SK-N-SH treated with all-trans-retinoic acid at 6 μM for 48 hours (cell line): Measurements from ENCODE around the gene GPBP1.

Source experiments
- ATAC-seq: fragments of 200-7000 bp; cut with Tn5 transposase; 3 replicates; pipeline ENCODE4 v1.9.1; 2020; ENCODE audit warnings: mild to moderate bottlenecking, moderate library complexity
- ARNTL ChIP-seq: fragments of 450-650 bp; formaldehyde crosslinking; IDR thresholded peaks from 2 replicates; pipeline ENCODE4 v1.5.0; 2020; ENCODE audit warnings: low read depth, mild to moderate bottlenecking, moderate library complexity, borderline replicate concordance
- ISL1 ChIP-seq: fragments of 250-450 bp; sonication (Bioruptor Pico); IDR thresholded peaks from 2 replicates; pipeline ENCODE4 v2.1.2; 2022; ENCODE audit warnings: mild to moderate bottlenecking, moderate library complexity
- OSR1 ChIP-seq: fragments of 250-450 bp; sonication (Bioruptor Pico); IDR thresholded peaks from 2 replicates; pipeline ENCODE4 v1.8.0; 2022; ENCODE audit warnings: moderate library complexity, mild to moderate bottlenecking, inconsistent platforms
- SNAI2 ChIP-seq: fragments of 250-450 bp; sonication (Bioruptor Pico); IDR thresholded peaks from 2 replicates; pipeline ENCODE4 v1.5.0; 2020; ENCODE audit warnings: mild to moderate bottlenecking, moderate library complexity
- TCF4 ChIP-seq: fragments of 250-450 bp; sonication (Bioruptor Pico); IDR thresholded peaks from 2 replicates; pipeline ENCODE4 v1.8.0; 2021; ENCODE audit warnings: mild to moderate bottlenecking, moderate library complexity, borderline replicate concordance
- ZFP3 ChIP-seq: fragments of 250-450 bp; sonication (Bioruptor Pico); IDR thresholded peaks from 2 replicates; pipeline ENCODE4 v1.5.0; 2020; ENCODE audit warnings: mild to moderate bottlenecking, moderate library complexity
- ZFP30 ChIP-seq: fragments of 450-650 bp; formaldehyde crosslinking; IDR thresholded peaks from 2 replicates; pipeline ENCODE4 v1.5.0; 2022; ENCODE audit warnings: mild to moderate bottlenecking, moderate library complexity
- TF ChIP-seq, protein P1 (sequence below): fragments of 250-450 bp; sonication (Bioruptor Pico); IDR thresholded peaks from 2 replicates; pipeline ENCODE4 v1.5.1; 2020; ENCODE audit warnings: low read depth, mild to moderate bottlenecking, moderate library complexity
- TF ChIP-seq, protein P2 (sequence below): fragments of 250-450 bp; sonication (Bioruptor Pico); IDR thresholded peaks from 2 replicates; pipeline ENCODE4 v1.5.0; 2020; ENCODE audit warnings: mild to moderate bottlenecking, moderate library complexity
- TF ChIP-seq, protein P3 (sequence below): fragments of 250-450 bp; sonication (Bioruptor Pico); IDR thresholded peaks from 2 replicates; pipeline ENCODE4 v1.8.0; 2020; ENCODE audit warnings: mild to moderate bottlenecking, moderate library complexity, borderline replicate concordance

GPBP1 gene

DNA sequence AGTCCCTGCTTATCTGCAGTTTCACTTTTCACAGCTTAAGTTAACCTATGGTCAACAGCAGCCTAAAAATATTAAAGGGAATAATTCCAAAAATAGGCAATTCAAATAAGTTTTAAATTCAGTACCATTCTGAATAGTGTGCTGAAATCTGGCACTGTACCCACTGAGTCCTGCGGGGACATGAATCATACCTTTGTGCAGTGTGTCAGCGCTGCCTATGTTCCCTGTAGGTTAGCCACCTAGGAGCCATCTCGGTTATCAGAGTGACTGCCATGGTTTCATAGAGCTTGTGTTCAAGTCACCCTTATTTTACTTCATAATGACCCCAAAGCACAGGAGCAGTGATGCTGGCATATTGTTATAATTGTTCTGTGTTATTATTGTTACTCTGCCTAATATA is 139.9 kb downstream of the GPBP1 start:
- ATAC-seq, result no peak
- TF ChIP-seq SNAI2 (CRISPR knock-in tag) (no peak), ZFP3 (CRISPR knock-in tag) (no peak), ISL1 (CRISPR knock-in tag) (no peak), TCF4 (no peak), OSR1 (CRISPR knock-in tag) (no peak), ZFP30 (CRISPR knock-in tag) (no peak), ARNTL (no peak)
- TF ChIP-seq, protein P1, sequence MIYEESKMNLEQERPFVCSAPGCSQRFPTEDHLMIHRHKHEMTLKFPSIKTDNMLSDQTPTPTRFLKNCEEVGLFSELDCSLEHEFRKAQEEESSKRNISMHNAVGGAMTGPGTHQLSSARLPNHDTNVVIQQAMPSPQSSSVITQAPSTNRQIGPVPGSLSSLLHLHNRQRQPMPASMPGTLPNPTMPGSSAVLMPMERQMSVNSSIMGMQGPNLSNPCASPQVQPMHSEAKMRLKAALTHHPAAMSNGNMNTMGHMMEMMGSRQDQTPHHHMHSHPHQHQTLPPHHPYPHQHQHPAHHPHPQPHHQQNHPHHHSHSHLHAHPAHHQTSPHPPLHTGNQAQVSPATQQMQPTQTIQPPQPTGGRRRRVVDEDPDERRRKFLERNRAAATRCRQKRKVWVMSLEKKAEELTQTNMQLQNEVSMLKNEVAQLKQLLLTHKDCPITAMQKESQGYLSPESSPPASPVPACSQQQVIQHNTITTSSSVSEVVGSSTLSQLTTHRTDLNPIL (CRISPR knock-in tag), result no peak
- TF ChIP-seq, protein P2, sequence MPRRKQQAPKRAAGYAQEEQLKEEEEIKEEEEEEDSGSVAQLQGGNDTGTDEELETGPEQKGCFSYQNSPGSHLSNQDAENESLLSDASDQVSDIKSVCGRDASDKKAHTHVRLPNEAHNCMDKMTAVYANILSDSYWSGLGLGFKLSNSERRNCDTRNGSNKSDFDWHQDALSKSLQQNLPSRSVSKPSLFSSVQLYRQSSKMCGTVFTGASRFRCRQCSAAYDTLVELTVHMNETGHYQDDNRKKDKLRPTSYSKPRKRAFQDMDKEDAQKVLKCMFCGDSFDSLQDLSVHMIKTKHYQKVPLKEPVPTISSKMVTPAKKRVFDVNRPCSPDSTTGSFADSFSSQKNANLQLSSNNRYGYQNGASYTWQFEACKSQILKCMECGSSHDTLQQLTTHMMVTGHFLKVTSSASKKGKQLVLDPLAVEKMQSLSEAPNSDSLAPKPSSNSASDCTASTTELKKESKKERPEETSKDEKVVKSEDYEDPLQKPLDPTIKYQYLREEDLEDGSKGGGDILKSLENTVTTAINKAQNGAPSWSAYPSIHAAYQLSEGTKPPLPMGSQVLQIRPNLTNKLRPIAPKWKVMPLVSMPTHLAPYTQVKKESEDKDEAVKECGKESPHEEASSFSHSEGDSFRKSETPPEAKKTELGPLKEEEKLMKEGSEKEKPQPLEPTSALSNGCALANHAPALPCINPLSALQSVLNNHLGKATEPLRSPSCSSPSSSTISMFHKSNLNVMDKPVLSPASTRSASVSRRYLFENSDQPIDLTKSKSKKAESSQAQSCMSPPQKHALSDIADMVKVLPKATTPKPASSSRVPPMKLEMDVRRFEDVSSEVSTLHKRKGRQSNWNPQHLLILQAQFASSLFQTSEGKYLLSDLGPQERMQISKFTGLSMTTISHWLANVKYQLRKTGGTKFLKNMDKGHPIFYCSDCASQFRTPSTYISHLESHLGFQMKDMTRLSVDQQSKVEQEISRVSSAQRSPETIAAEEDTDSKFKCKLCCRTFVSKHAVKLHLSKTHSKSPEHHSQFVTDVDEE, result no peak
- TF ChIP-seq, protein P3, sequence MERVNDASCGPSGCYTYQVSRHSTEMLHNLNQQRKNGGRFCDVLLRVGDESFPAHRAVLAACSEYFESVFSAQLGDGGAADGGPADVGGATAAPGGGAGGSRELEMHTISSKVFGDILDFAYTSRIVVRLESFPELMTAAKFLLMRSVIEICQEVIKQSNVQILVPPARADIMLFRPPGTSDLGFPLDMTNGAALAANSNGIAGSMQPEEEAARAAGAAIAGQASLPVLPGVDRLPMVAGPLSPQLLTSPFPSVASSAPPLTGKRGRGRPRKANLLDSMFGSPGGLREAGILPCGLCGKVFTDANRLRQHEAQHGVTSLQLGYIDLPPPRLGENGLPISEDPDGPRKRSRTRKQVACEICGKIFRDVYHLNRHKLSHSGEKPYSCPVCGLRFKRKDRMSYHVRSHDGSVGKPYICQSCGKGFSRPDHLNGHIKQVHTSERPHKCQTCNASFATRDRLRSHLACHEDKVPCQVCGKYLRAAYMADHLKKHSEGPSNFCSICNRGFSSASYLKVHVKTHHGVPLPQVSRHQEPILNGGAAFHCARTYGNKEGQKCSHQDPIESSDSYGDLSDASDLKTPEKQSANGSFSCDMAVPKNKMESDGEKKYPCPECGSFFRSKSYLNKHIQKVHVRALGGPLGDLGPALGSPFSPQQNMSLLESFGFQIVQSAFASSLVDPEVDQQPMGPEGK (CRISPR knock-in tag), result no peak
